Memory B cell (primary cell): ENCODE measurements around the gene INTS7.

Experiments used
- ATAC-seq: fragments of 150-1000 bp; cut with Tn5 transposase; 2 replicates; pipeline ENCODE4 v1.10.0; 2021; ENCODE audit warnings: low read depth, mild to moderate bottlenecking, moderate library complexity
- DNase-seq, 2 donors: peaks; one replicate each; pipeline ENCODE4 v3.0.0; 2022; ENCODE audit warnings: low spot score in 2 of 2
- H3K27ac Mint-ChIP-seq: one replicate; pipeline ENCODE4 v1.8.0; 2022; ENCODE audit warnings: mild to moderate bottlenecking, moderate library complexity, mixed read lengths
- H3K27me3 Mint-ChIP-seq: one replicate; pipeline ENCODE4 v1.8.0; 2022; ENCODE audit warnings: mixed read lengths
- H3K36me3 Mint-ChIP-seq: one replicate; pipeline ENCODE4 v1.8.0; 2022; ENCODE audit warnings: mild to moderate bottlenecking, mixed read lengths
- H3K4me1 Mint-ChIP-seq: one replicate; pipeline ENCODE4 v1.8.0; 2022; ENCODE audit warnings: mixed read lengths
- H3K4me3 Mint-ChIP-seq: one replicate; pipeline ENCODE4 v1.8.0; 2022; ENCODE audit warnings: mild to moderate bottlenecking, moderate library complexity, mixed read lengths
- H3K9me3 Mint-ChIP-seq: one replicate; pipeline ENCODE4 v1.8.0; 2022; ENCODE audit warnings: mixed read lengths

INTS7 gene

GRCh38 chr1:212035123-212035834 is at the start of gene INTS7, which contains the start of gene DTL:
INTS7 (minus strand) TSS chr1:212035557; CDS start chr1:212035437, 120 bp downstream.
DTL (plus strand) TSS chr1:212035748; CDS start chr1:212035891, 143 bp downstream.
- Mint-ChIP-seq H3K27me3 (no peaks in the 10 kb centered on the region), H3K36me3 (peaks cover 7% of the 10 kb centered on the region), H3K4me1 (peaks cover 27% of the 10 kb centered on the region), H3K4me3 (peak within 1 kb of the TSS; percentile 91), H3K27ac (peak within 1 kb of the TSS; percentile 91), H3K9me3 (no peaks in the 10 kb centered on the region)
- ATAC-seq (peak; percentile 84), DNase-seq (peak; percentile 95 to 97)

GRCh38 chr1:212082765-212083406 is 47.5 kb upstream of the INTS7 start:
- ATAC-seq (no peak), DNase-seq (no peak)
- no peak overlapping the region for H3K4me3 Mint-ChIP-seq
- H3K4me1 Mint-ChIP-seq: no peaks in the 10 kb centered on the region
- H3K27me3 Mint-ChIP-seq: no peaks in the 10 kb centered on the region
- no peak overlapping the region for H3K27ac Mint-ChIP-seq
- H3K36me3 Mint-ChIP-seq: no peaks in the 10 kb centered on the region
- H3K9me3 Mint-ChIP-seq: no peaks in the 10 kb centered on the region

DNA sequence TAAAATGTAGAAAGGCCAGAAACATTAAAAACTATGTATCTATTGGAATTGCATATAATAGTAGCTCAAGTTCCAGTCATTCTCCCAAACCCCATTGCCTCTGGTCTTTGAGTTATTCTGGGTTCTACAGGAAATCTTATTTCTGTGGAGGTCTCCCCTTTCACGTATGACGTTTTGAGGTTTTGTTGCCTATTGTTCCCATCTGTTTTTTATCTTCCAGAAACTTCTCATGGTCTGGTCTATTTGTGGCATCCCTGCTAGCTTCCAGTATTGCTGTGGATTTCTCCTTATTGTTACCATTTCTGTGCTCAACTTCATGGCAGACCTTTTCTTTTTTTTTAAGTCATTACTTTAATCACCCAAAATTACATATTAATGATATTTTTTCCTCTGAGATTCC is 43.5 kb upstream of the INTS7 start:
- Mint-ChIP-seq H3K9me3 (no peaks in the 10 kb centered on the region), H3K36me3 (no peaks in the 10 kb centered on the region), H3K4me3 (no peak overlapping the region), H3K4me1 (no peaks in the 10 kb centered on the region), H3K27me3 (no peaks in the 10 kb centered on the region), H3K27ac (no peak overlapping the region)
- DNase-seq (no peak), ATAC-seq (no peak)

DNA sequence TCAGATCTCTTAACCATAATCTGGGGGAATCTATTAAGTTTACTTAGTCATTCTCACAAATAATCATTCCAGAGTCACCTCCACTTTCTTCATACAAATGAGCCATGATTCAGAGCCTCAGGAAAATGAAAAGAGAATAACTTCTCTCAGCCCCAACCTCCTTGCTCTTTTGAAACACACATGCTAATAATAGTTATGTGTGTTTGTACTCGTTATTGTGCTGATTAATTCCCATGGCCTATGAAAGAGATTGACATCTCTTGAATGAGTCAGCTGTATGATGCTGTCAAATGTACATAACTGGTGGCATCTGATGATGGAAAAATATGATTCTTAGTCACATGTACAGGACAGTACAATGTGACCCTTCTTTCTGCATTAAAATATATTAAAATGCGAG is 41.7 kb upstream of the INTS7 start:
- no peak for ATAC-seq
- Mint-ChIP-seq H3K36me3 (no peaks in the 10 kb centered on the region), H3K27ac (no peak overlapping the region), H3K27me3 (no peaks in the 10 kb centered on the region), H3K4me1 (no peaks in the 10 kb centered on the region), H3K9me3 (no peaks in the 10 kb centered on the region), H3K4me3 (no peak overlapping the region)
- DNase-seq: no peak

DNA sequence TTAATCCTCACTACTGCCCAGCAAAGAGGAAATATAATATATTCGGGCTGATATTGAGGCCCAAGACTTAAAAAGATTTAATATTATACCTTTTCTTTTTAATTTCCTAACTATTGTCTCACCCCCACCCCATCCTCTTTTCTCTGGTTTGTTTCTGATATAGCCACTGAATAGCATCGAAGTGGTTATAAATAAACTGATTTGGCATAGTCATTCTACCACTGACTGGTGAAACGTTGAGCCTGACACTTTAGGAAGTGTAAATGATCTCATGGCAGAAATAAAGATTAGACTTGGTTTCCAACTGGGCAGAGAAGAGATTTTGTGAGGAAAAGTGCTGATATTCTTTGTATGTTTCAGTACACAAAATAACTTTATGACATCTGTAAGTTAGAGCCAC is 39.5 kb upstream of the INTS7 start:
- Mint-ChIP-seq H3K4me3 (no peak overlapping the region), H3K27ac (no peak overlapping the region), H3K4me1 (peaks cover 3% of the 10 kb centered on the region), H3K36me3 (no peaks in the 10 kb centered on the region), H3K9me3 (no peaks in the 10 kb centered on the region), H3K27me3 (no peaks in the 10 kb centered on the region)
- no peak for ATAC-seq
- no peak for DNase-seq

DNA sequence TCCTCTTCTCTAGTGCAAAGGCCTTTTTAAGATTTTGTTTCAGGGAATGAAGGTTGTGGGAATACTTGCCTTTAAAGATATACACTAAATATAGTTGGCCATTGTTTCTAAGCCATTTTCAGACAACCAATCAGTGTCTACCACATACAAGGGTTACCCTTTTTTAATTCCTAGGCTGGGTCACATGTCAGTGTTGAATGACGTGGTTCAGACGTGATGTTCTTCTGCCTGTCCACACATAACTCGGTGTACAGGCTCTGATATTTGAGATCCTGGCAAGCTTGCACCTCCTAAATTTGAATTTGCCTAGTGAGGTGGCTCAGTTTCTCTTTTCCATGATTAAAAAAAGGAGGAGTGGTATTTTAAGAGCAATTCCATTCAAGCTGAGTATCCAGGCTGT is 39.0 kb upstream of the INTS7 start:
- no peaks in the 10 kb centered on the region for H3K36me3 Mint-ChIP-seq

DNA sequence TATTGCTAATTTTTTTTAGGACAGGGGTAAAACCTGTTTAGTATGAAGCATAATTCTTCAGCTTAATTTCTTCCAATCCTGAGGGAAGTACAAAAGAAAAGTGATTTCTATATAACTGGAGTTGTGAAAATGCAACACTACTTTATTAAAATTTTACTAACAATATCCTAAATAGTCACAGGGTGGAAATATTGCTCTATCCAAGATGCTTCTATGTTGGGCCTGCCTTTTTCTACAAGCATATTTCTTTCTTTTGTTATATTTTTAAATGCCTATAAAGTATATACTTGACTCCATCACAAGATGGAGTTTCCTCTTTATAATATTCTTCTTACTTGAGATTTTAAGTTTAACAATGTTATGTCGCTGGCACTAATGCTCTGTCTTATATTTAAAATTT is 38.1 kb upstream of the INTS7 start:
- H3K9me3 Mint-ChIP-seq: no peaks in the 10 kb centered on the region
- no peak for ATAC-seq
- H3K27me3 Mint-ChIP-seq: no peaks in the 10 kb centered on the region
- H3K36me3 Mint-ChIP-seq: no peaks in the 10 kb centered on the region
- no peak overlapping the region for H3K27ac Mint-ChIP-seq
- no peak for DNase-seq
- no peak overlapping the region for H3K4me3 Mint-ChIP-seq
- peaks cover 3% of the 10 kb centered on the region for H3K4me1 Mint-ChIP-seq

More for the DNA sequence above, 39.0 kb upstream of the INTS7 start:
- Mint-ChIP-seq H3K4me1 (peaks cover 3% of the 10 kb centered on the region), H3K27ac (no peak overlapping the region), H3K4me3 (no peak overlapping the region), H3K27me3 (no peaks in the 10 kb centered on the region), H3K9me3 (no peaks in the 10 kb centered on the region)
- DNase-seq (no peak), ATAC-seq (no peak)

DNA sequence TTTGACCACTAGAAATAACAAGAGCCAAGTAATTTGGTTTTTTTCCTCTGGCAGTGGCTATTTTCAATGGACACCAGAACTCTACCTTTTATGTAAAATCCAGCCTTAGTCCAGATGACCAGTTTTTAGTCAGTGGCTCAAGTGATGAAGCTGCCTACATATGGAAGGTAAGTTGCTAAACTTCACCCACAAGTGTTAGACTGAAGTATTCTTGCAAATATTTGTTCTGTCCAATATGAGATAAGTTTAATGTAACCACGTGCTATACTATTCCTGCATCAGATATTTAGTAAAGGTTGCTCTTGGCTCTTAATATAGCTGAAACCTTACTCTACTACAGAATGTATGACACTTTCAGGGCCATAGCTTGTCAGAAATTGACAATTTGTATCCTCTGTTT is 36.7 kb upstream of the INTS7 start:
- peaks cover 3% of the 10 kb centered on the region for H3K4me1 Mint-ChIP-seq
- no peak overlapping the region for H3K27ac Mint-ChIP-seq
- H3K4me3 Mint-ChIP-seq: no peak overlapping the region
- DNase-seq (no peak), ATAC-seq (no peak)
- no peaks in the 10 kb centered on the region for H3K36me3 Mint-ChIP-seq
- no peaks in the 10 kb centered on the region for H3K9me3 Mint-ChIP-seq
- H3K27me3 Mint-ChIP-seq: no peaks in the 10 kb centered on the region

GRCh38 chr1:212070720-212071302 is 35.5 kb upstream of the INTS7 start:
- peak in 1 of 2 donors; percentile 25 for DNase-seq
- Mint-ChIP-seq H3K4me3 (no peak overlapping the region), H3K9me3 (no peaks in the 10 kb centered on the region), H3K27me3 (no peaks in the 10 kb centered on the region), H3K36me3 (no peaks in the 10 kb centered on the region), H3K27ac (no peak overlapping the region), H3K4me1 (peaks cover 3% of the 10 kb centered on the region)
- ATAC-seq: peak; percentile 59

DNA sequence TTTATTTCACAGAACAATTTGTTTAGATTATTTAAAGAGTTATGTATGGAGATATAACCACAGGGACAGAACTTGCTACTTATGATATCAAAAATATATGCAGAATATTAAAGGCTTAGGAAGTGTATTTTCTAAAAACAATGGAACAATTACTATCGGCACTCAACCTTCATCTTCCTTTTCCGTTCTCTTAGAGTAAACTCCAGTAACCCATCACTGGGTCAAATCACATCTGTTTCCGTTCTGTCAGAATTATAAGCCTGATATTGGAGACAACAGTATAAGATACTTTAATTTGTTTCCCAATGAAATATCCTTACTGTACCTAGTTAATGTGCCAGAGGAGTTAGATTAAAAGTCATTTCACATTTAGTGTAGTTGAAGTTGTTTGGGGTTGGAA is 32.4 kb upstream of the INTS7 start:
- H3K4me3 Mint-ChIP-seq: no peak overlapping the region
- no peak overlapping the region for H3K27ac Mint-ChIP-seq
- no peaks in the 10 kb centered on the region for H3K27me3 Mint-ChIP-seq
- H3K36me3 Mint-ChIP-seq: no peaks in the 10 kb centered on the region
- no peaks in the 10 kb centered on the region for H3K9me3 Mint-ChIP-seq
- no peak for ATAC-seq
- peaks cover 3% of the 10 kb centered on the region for H3K4me1 Mint-ChIP-seq
- no peak for DNase-seq

DNA sequence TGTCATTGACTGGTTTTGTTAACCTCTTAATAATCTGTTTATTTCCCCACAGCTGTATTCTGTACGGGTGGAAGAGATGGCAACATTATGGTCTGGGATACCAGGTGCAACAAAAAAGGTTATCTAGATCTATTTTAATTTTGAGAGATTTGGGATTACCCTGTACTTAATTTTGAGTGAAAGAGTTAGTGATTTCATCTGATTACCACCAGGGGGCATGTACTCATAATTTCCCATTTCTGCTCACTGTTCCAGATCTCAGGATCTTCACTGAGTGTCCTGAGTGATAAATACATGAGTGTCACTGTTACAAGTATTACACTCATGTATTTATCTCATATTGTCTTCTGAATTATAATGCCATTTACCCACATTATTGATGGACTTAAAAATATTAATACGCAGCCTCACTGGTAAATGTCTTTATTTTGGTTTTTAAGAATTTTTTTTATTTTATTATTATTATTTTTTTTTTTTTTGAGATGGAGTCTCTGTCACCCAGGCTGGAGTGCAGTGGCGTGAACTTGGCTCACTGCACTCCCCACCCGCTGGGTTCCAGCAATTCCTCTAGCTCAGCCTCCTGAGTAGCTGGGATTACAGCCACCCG is 27.6 kb upstream of the INTS7 start:
- no peaks in the 10 kb centered on the region for H3K36me3 Mint-ChIP-seq

DNA sequence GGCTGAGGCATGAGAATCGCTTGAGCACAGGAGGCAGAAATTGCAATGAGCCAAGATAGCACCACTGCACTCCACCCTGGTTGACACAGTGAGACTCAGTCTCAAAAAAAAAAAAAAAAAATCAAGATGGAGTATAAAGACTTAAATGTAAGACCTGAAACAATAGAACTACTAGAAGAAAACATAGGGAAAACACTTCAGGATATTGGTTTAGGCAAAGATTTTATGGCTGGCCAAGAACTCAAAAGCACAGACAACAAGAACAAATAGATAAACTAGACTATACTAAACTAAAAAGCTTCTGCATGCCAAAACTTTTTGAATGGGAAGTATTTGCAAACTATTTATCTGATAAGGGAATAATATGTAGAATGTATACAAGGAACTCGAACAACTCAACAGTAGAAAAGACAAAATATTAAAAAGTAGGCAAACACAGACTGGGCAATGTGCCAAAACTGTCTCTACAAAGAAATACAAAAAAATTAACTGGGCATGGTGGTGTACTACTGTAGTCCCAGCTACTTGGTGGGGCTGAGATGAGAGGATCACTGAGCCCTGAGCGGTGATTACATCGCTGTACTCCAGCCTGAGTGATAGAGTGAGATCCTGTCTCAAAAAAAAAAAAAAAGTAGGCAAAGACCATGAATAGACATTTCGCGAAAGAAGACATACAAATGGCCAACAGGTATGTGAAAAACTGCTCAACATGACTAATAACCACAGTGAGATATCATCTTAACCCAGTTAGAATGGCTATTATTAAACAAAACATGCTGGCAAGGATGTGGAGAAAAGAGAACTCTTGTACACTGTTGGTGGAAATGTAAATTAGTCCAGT is 25.5 kb upstream of the INTS7 start:
- H3K27ac Mint-ChIP-seq: no peak overlapping the region
- H3K36me3 Mint-ChIP-seq: peaks cover 5% of the 10 kb centered on the region
- no peak for ATAC-seq

More for the DNA sequence above, 27.6 kb upstream of the INTS7 start:
- DNase-seq (peak in 1 of 2 donors; percentile 26), ATAC-seq (peak; percentile 66)
- Mint-ChIP-seq H3K27ac (no peak overlapping the region), H3K27me3 (no peaks in the 10 kb centered on the region), H3K4me3 (no peak overlapping the region), H3K4me1 (no peaks in the 10 kb centered on the region), H3K9me3 (no peaks in the 10 kb centered on the region)

GRCh38 chr1:212055333-212055732 is 20.0 kb upstream of the INTS7 start:
- H3K27me3 Mint-ChIP-seq: no peaks in the 10 kb centered on the region
- ATAC-seq: no peak
- no peaks in the 10 kb centered on the region for H3K4me1 Mint-ChIP-seq
- no peak for DNase-seq
- H3K4me3 Mint-ChIP-seq: no peak overlapping the region
- peaks cover 5% of the 10 kb centered on the region for H3K36me3 Mint-ChIP-seq
- no peak overlapping the region for H3K27ac Mint-ChIP-seq
- peaks cover 12% of the 10 kb centered on the region for H3K9me3 Mint-ChIP-seq

More for the DNA sequence above, 25.5 kb upstream of the INTS7 start:
- DNase-seq: no peak
- H3K4me1 Mint-ChIP-seq: no peaks in the 10 kb centered on the region
- peaks cover 12% of the 10 kb centered on the region for H3K9me3 Mint-ChIP-seq
- H3K27me3 Mint-ChIP-seq: no peaks in the 10 kb centered on the region
- no peak overlapping the region for H3K4me3 Mint-ChIP-seq
